Measurements from ENCODE around the gene EID1.

GRCh38 chr15:48898032-48898431 lies 20.1 kb downstream of the EID1 start:
- TF ChIP-seq CTCF (conservative IDR thresholded peaks at IDR 0.05; ENCODE audit: low read length) (no peak), EZH2phosphoT487 (IDR thresholded peaks at IDR 0.05; ENCODE audit: borderline replicate concordance, low read depth, low read length) (no peak)
